Activated naive CD8-positive, alpha-beta T cell treated with anti-CD3 and anti-CD28 coated beads, Interleukin-2, amount 50 U/mL, for 24 hours (primary cell): ENCODE results near the gene MEF2B.

Experiments used
- ATAC-seq: fragments of 150-1000 bp; cut with Tn5 transposase; one replicate; pipeline ENCODE4 v1.10.0; 2021
- DNase-seq: peaks from one replicate; pipeline ENCODE4 v3.0.0; 2021
- H3K27ac Mint-ChIP-seq: one replicate; pipeline ENCODE4 v1.8.0; 2021; ENCODE audit warnings: mild to moderate bottlenecking, mixed read lengths
- H3K27me3 Mint-ChIP-seq: one replicate; pipeline ENCODE4 v1.8.0; 2021; ENCODE audit warnings: mixed read lengths
- H3K36me3 Mint-ChIP-seq: one replicate; pipeline ENCODE4 v1.8.0; 2021; ENCODE audit warnings: low read depth, mixed read lengths
- H3K4me1 Mint-ChIP-seq: one replicate; pipeline ENCODE4 v1.8.0; 2021; ENCODE audit warnings: mixed read lengths
- H3K4me3 Mint-ChIP-seq: one replicate; pipeline ENCODE4 v1.8.0; 2021; ENCODE audit warnings: mild to moderate bottlenecking, moderate library complexity, mixed read lengths
- H3K9me3 Mint-ChIP-seq: one replicate; pipeline ENCODE4 v1.8.0; 2021; ENCODE audit warnings: mixed read lengths

The MEF2B gene

DNA sequence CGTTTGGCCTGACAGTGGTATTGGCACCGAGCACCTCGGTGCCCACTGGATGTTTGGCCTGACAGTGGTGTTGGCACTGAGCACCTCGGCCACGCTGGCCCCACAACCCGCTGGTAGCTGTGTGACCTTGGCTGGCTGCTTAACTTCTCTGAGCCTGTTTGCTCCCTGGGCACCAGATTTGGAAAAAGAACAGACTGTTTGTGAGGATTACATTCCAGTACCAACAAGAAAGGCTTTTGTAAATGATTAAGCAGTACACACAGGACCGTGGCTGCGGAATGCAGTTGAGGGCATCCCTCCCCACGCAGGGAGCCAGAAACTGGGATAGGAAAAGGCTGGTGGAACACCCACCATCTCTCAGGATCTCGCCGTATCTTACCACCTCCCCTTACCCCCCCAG is 74.4 kb downstream of the MEF2B start:
- H3K9me3 Mint-ChIP-seq, result no peaks in the 10 kb centered on the region
- no peaks in the 10 kb centered on the region for H3K4me1 Mint-ChIP-seq
- no peak for ATAC-seq
- no peaks in the 10 kb centered on the region for H3K36me3 Mint-ChIP-seq
- no peak for DNase-seq
- H3K27me3 Mint-ChIP-seq, result no peaks in the 10 kb centered on the region
- no peak overlapping the region for H3K4me3 Mint-ChIP-seq
- H3K27ac Mint-ChIP-seq, result no peak overlapping the region
